HepG2 (cell line): ENCODE data around the gene PMM2. TPM values are rescaled to one million over a fixed set of nuclear protein-coding genes. Genes with fewer than 3 reads are reported as not detected.

Experiments
- AKAP8 ChIP-seq: sonication (generic); formaldehyde crosslinking; IDR thresholded peaks from 2 replicates; pipeline ENCODE4 v1.5.1; 2020; ENCODE audit warnings: mild to moderate bottlenecking, missing genetic modification reagents
- AKNA ChIP-seq: sonication (generic); formaldehyde crosslinking; IDR thresholded peaks from 2 replicates; pipeline ENCODE4 v1.4.0; 2020; ENCODE audit warnings: missing genetic modification reagents, borderline replicate concordance
- FOXA1 ChIP-seq, 2 experiments: fragments of 450-650 bp in 1 of 2; sonication (generic) in 1 of 2; formaldehyde crosslinking in 1 of 2; IDR thresholded peaks; 2 replicates each; pipeline versions ENCODE4 v1.4.0 to v1.6.1; 2016 to 2020; ENCODE audit warnings: missing genetic modification reagents in 1 of 2
- FOXO1 ChIP-seq: sonication (generic); formaldehyde crosslinking; IDR thresholded peaks from 2 replicates; pipeline ENCODE4 v1.4.0; 2020; ENCODE audit warnings: missing genetic modification reagents
- GATAD1 ChIP-seq: IDR thresholded peaks from 2 replicates; pipeline ENCODE4 v1.6.1; 2016; ENCODE audit warnings: missing genetic modification reagents, missing compliant biosample characterization
- ISL2 ChIP-seq: sonication (generic); formaldehyde crosslinking; IDR thresholded peaks from 2 replicates; pipeline ENCODE4 v1.5.0; 2020; ENCODE audit warnings: missing genetic modification reagents
- JDP2 ChIP-seq: sonication (generic); formaldehyde crosslinking; IDR thresholded peaks from 2 replicates; pipeline ENCODE4 v1.8.1; 2022; ENCODE audit warnings: missing genetic modification reagents, borderline replicate concordance
- KAT7 ChIP-seq: IDR thresholded peaks from 2 replicates; pipeline ENCODE4 v1.6.1; 2018; ENCODE audit warnings: borderline replicate concordance, missing compliant biosample characterization
- KLF11 ChIP-seq: IDR thresholded peaks from 2 replicates; pipeline ENCODE4 v1.6.1; 2016; ENCODE audit warnings: missing compliant biosample characterization
- KLF12 ChIP-seq: sonication (generic); formaldehyde crosslinking; IDR thresholded peaks from 2 replicates; pipeline ENCODE4 v1.4.0; 2020; ENCODE audit warnings: missing genetic modification reagents, borderline replicate concordance
- MAFF ChIP-seq: IDR thresholded peaks from 2 replicates; pipeline ENCODE4 v1.6.1; 2011; ENCODE audit warnings: low read depth, low read length, improper control_type of control experiment
- MTA1 ChIP-seq: sonication (generic); formaldehyde crosslinking; IDR thresholded peaks from 2 replicates; pipeline ENCODE4 v1.4.0; 2020; ENCODE audit warnings: missing genetic modification reagents, mild to moderate bottlenecking, borderline replicate concordance
- NCOA5 ChIP-seq: sonication (generic); formaldehyde crosslinking; IDR thresholded peaks from 2 replicates; pipeline ENCODE4 v1.4.0; 2020; ENCODE audit warnings: missing genetic modification reagents
- NCOR1 ChIP-seq: fragments of 200-600 bp; sonication (generic); IDR thresholded peaks from 2 replicates; pipeline ENCODE4 v1.7.0; 2017; ENCODE audit warnings: antibody characterized with exemption, low read length, borderline replicate concordance
- REXO4 ChIP-seq: sonication (generic); formaldehyde crosslinking; IDR thresholded peaks from 2 replicates; pipeline ENCODE4 v1.8.0; 2022; ENCODE audit warnings: missing genetic modification reagents, mild to moderate bottlenecking, borderline replicate concordance
- SIN3A ChIP-seq: IDR thresholded peaks from 2 replicates; pipeline ENCODE4 v1.6.1; 2011; ENCODE audit warnings: low read depth, mild to moderate bottlenecking, control low read depth, low read length, borderline replicate concordance
- SNRNP70 ChIP-seq: fragments of 200-400 bp; formaldehyde crosslinking; IDR thresholded peaks from 2 replicates; pipeline ENCODE4 v1.6.1; 2017; ENCODE audit warnings: mild to moderate bottlenecking, low read depth, low read length, moderate library complexity
- TARDBP ChIP-seq: sonication (generic); formaldehyde crosslinking; IDR thresholded peaks from 2 replicates; pipeline ENCODE4 v1.8.0; 2022; ENCODE audit warnings: mild to moderate bottlenecking, missing genetic modification reagents
- ZBTB33 ChIP-seq: sonication (generic); formaldehyde crosslinking; IDR thresholded peaks from 2 replicates; pipeline ENCODE4 v1.4.0; 2020; ENCODE audit warnings: missing genetic modification reagents
- ZNF292 ChIP-seq: sonication (generic); formaldehyde crosslinking; IDR thresholded peaks from 2 replicates; pipeline ENCODE4 v1.8.1; 2022; ENCODE audit warnings: mild to moderate bottlenecking, low read depth, missing genetic modification reagents, borderline replicate concordance
- ZNF335 ChIP-seq: sonication (generic); formaldehyde crosslinking; IDR thresholded peaks from 2 replicates; pipeline ENCODE4 v1.4.0; 2020; ENCODE audit warnings: missing genetic modification reagents
- ZNF496 ChIP-seq: sonication (generic); formaldehyde crosslinking; IDR thresholded peaks from 2 replicates; pipeline ENCODE4 v1.8.1; 2023; ENCODE audit warnings: mild to moderate bottlenecking, moderate library complexity, missing genetic modification reagents; ENCODE audit not compliant: insufficient replicate concordance
- ZNF557 ChIP-seq: sonication (generic); formaldehyde crosslinking; IDR thresholded peaks from 2 replicates; pipeline ENCODE4 v1.4.0; 2020; ENCODE audit warnings: missing genetic modification reagents
- ZNF569 ChIP-seq: sonication (generic); formaldehyde crosslinking; IDR thresholded peaks from 2 replicates; pipeline ENCODE4 v1.5.0; 2020; ENCODE audit warnings: mild to moderate bottlenecking, missing genetic modification reagents, moderate library complexity, borderline replicate concordance
- ZNF672 ChIP-seq: sonication (generic); formaldehyde crosslinking; IDR thresholded peaks from 2 replicates; pipeline ENCODE4 v1.8.1; 2022; ENCODE audit warnings: missing genetic modification reagents
- ZNF7 ChIP-seq: IDR thresholded peaks from 2 replicates; pipeline ENCODE4 v1.6.1; 2016; ENCODE audit warnings: missing biosample characterization, missing genetic modification reagents
- ZNF773 ChIP-seq: sonication (generic); formaldehyde crosslinking; IDR thresholded peaks from 2 replicates; pipeline ENCODE4 v1.4.0; 2020; ENCODE audit warnings: missing genetic modification reagents, borderline replicate concordance
- polyA plus RNA-seq, 8 experiments: library from polyadenylated mRNA; depleted of rRNA in 3 of 8; stranded (reverse) in 7 of 8; unstranded in 1 of 8; fragments of >200 nt; fragmentation: Illumina TruSeq in 4 of 8; extraction: Trizol in 4 of 8; gene quantifications; 2 replicates each; pipeline versions ENCODE4 v1.2.1 to v1.2.3, GENCODE V29; 2011 to 2016; ENCODE audit warnings: low read depth in 4 of 8, missing spikeins in 1 of 8, mixed read lengths in 1 of 8; ENCODE audit not compliant: insufficient read depth in 1 of 8
- total RNA-seq, 5 experiments: library from RNA; depleted of rRNA; stranded (reverse); fragments of >200 nt; fragmentation: Illumina TruSeq; extraction: Trizol; gene quantifications; 2 replicates each; pipeline ENCODE4 v1.2.3, GENCODE V29; 2016; ENCODE audit warnings: low read depth in 1 of 5

Gene PMM2
- total and polyA plus RNA-seq, 2 of the 13 experiments (the other 11 are each of a cell fraction or from before 2014, with no cell fraction given): 52.2 to 93.7 TPM

GRCh38 chr16:8866884-8867215 lies 69.2 kb downstream of the PMM2 start (continued):
- no peak for TF ChIP-seq MAFF
- no peak for TF ChIP-seq ZNF672 (CRISPR knock-in tag)
- no peak for TF ChIP-seq JDP2 (CRISPR knock-in tag)
- no peak for TF ChIP-seq KLF11 (CRISPR knock-in tag)
- TF ChIP-seq ZNF496 (CRISPR knock-in tag): no peak
- no peak for TF ChIP-seq KLF12
- TF ChIP-seq NCOA5 (CRISPR knock-in tag): no peak
- no peak for TF ChIP-seq GATAD1 (CRISPR knock-in tag)
- TF ChIP-seq SNRNP70: no peak
- TF ChIP-seq FOXO1 (CRISPR knock-in tag): no peak
- no peak; the same call in 1 of the 2 replicates for TF ChIP-seq TARDBP
- TF ChIP-seq ZNF773: no peak
- no peak for TF ChIP-seq ZNF569 (CRISPR knock-in tag)
- TF ChIP-seq SIN3A: no peak; the same call in 1 of the 2 replicates
- TF ChIP-seq KAT7: no peak
- TF ChIP-seq AKAP8 (CRISPR knock-in tag): no peak; the same call in 1 of the 2 replicates
- TF ChIP-seq AKNA (CRISPR knock-in tag): no peak
- no peak for TF ChIP-seq MTA1 (CRISPR knock-in tag)
- 0 out of 2 replicates have a peak, but pooled peaks have one; percentile 4 for TF ChIP-seq ZNF292 (CRISPR knock-in tag)
- no peak for TF ChIP-seq NCOR1
- TF ChIP-seq ZBTB33 (CRISPR knock-in tag): no peak
- no peak for TF ChIP-seq REXO4
- TF ChIP-seq FOXA1 (IDR thresholded peaks at IDR 0.05): no peak
- no peak for TF ChIP-seq FOXA1 (CRISPR knock-in tag; IDR thresholded peaks at IDR 0.05)
- TF ChIP-seq ZNF7 (CRISPR knock-in tag): no peak
- TF ChIP-seq ISL2: no peak
- no peak for TF ChIP-seq ZNF335 (CRISPR knock-in tag)
- no peak for TF ChIP-seq ZNF557
